RWPE1 (cell line): Measurements from ENCODE around the gene SHROOM3.
A peak's percentile ranks its signal among the peaks of the same experiment; 100 is the strongest.

ENCODE experiments used
- CTCF ChIA-PET: fragments of 350-600 bp; sonication (Branson Sonifier 250); formaldehyde crosslinking; extraction: SDS; loops from one replicate; lab custom pipeline; 2021; lab: Yijun Ruan, JAX
- POLR2A ChIA-PET: fragments of 400-600 bp; formaldehyde crosslinking; extraction: SDS; loops from one replicate; lab custom pipeline; 2020; ENCODE audit warnings: antibody characterized with exemption; ENCODE audit not compliant: low non-redundant PET; lab: Yijun Ruan, JAX
- DNase-seq: peaks from one replicate; pipeline ENCODE4 v3.0.0; 2012; ENCODE audit warnings: low spot score
- H3K27ac ChIP-seq: fragments of 450-650 bp; 2 replicates; pipeline ENCODE4 v1.5.1; 2017
- TF ChIP-seq, protein P1 (sequence below): fragments of 450-650 bp; conservative IDR thresholded peaks from 2 replicates; pipeline ENCODE4 v1.5.1; 2017; ENCODE audit warnings: low read depth, mild to moderate bottlenecking

SHROOM3 gene

DNA sequence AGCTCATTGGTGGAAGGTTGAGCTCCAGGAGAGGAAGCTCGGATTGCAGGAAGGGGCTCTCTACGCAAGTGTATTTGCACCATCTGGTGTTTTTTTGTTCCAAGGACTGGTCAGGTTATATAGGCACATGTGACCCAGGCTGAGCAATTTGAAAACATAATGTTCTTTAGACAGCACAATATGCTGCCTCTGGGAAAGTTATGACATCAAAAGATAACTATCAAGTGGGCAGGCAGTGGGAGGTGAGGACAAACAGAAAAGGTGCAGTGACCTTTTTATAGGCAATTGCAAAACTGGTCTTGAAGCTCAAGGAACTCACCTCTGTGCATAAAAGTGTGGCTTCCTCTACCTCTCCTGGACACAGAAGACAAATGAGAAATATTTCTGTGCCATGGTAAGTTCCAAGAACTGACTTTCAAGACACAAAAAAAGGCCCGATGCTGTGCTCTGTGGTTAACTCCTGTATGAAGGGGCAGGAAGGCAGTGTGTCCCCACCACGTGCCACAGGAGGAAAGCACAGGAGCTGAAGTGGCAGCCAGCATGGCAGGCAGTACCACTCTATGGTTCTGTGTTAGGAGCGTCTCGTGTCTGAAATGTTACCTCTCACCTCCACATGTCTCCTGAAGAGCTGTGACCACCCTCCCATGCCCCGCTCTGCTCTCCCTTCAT lies 128.6 kb downstream of the SHROOM3 start:
- ChIA-PET CTCF (no interaction called here), POLR2A (no interaction called here)
- DNase-seq, result no peak
- TF ChIP-seq, protein P1, sequence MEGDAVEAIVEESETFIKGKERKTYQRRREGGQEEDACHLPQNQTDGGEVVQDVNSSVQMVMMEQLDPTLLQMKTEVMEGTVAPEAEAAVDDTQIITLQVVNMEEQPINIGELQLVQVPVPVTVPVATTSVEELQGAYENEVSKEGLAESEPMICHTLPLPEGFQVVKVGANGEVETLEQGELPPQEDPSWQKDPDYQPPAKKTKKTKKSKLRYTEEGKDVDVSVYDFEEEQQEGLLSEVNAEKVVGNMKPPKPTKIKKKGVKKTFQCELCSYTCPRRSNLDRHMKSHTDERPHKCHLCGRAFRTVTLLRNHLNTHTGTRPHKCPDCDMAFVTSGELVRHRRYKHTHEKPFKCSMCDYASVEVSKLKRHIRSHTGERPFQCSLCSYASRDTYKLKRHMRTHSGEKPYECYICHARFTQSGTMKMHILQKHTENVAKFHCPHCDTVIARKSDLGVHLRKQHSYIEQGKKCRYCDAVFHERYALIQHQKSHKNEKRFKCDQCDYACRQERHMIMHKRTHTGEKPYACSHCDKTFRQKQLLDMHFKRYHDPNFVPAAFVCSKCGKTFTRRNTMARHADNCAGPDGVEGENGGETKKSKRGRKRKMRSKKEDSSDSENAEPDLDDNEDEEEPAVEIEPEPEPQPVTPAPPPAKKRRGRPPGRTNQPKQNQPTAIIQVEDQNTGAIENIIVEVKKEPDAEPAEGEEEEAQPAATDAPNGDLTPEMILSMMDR, result no peak
- no peak overlapping the region for H3K27ac ChIP-seq

DNA sequence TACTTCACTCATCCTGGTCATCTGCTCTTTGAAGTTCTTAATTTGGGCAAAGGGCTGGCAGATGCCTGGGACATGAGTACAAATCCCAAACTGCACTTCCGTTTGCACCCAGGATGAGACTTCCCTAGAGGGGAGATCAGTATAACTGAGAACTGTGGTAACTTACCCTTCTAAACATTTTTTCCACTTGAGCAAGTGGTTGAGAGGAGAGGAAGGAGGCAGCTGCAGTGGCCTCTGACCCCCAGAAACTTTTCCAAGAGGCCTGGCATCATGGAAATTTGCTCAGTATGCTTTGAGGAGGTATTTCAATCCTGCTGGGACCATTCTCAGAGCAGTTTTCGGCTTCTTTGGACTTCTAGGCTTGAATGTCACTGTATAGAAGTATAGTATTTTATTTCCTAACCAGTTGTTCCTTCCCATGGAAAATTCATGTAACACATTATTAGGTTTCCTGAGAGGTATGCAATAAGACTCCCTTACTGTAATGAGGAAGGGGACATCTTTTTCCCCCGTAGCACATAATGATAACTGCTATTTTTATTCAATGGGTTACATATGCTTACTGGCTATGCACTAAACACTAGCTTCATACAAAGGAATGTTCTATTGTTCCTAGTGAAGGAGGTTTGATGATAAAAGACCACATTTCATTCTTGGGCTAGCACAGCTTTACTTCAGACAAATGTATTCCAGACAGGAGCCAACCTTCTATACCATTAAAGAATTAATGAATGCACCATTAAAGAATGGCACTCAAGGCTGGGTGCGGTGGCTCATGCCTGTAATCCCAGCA lies 129.3 kb downstream of the SHROOM3 start:
- H3K27ac ChIP-seq, result no peak overlapping the region
- ChIA-PET POLR2A (no interaction called here), CTCF (interaction anchor here (0.6 kb wide), 1 partner anchor 465 kb away, joined by 3 read pairs; no protein-coding TSS in a partner anchor)
- TF ChIP-seq, protein P1, result no peak
- no peak for DNase-seq

DNA sequence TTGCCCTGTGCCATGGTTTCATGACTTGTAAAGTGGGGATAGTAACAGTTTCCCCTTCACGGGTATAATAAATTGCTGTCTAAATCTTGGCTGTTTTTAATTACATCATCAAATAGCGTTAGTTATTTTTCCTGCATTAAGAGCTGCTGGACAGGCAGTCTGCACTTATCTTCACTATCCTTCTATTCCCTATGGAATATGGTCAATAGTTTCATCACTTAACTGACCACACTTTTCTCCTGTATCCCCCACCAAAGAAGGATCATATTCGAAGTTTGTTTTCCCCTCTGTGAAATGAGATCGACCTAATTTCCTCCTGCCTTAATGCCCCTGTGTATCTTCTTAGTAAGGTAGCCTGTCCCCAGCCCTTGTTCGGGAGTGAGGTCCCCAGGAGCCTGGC lies 133.2 kb downstream of the SHROOM3 start:
- no peak for DNase-seq
- CTCF ChIA-PET, result no interaction called here
- TF ChIP-seq, protein P1, result no peak
- POLR2A ChIA-PET, result no interaction called here
- H3K27ac ChIP-seq, result no peak overlapping the region

DNA sequence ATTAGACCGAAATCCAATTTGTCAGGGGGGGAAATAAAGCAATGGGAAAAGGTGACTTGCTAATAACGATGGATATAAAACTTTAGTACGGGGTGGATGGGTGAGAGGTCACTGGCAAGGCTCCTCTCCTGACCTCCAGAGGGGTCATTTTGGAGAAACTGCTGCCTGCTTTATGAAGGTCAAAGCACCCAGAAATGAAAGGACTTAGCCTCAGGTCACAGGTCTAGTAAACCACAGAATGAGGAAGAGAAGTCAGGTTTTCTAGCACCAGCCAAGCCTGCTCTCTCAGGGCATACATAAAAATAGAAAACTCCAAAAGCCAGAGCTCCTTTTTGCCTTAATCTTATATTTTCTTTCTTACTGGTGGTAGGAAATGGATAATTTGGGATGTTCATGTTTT lies 134.2 kb downstream of the SHROOM3 start:
- TF ChIP-seq, protein P1, result no peak
- ChIA-PET CTCF (interaction anchor here (0.5 kb wide), 1 partner anchor 49 kb away, joined by 3 read pairs; no protein-coding TSS in a partner anchor), POLR2A (no interaction called here)
- H3K27ac ChIP-seq, result no peak overlapping the region
- no peak for DNase-seq

DNA sequence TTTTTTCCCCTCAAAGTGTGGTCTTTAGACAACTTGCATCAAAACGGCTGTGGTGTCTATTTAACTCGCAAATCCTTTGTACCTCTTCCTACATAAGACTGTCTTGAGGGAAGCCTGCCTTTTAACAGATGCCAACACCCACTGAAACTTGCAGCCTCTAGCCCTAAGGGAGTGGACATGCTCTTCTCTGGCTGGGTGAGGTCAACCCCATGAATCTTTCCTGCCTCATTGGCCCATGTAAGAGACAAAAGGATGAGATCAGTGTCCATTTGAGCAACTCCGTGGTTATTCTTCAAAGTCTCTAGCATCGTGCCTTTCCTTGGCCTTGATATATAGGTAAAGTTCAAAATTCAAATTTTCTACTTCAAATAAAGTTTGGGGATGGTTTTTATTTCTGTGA lies 134.7 kb downstream of the SHROOM3 start:
- CTCF ChIA-PET, result no interaction called here
- H3K27ac ChIP-seq, result no peak overlapping the region
- no peak for DNase-seq
- POLR2A ChIA-PET, result no interaction called here
- TF ChIP-seq, protein P1, result no peak

DNA sequence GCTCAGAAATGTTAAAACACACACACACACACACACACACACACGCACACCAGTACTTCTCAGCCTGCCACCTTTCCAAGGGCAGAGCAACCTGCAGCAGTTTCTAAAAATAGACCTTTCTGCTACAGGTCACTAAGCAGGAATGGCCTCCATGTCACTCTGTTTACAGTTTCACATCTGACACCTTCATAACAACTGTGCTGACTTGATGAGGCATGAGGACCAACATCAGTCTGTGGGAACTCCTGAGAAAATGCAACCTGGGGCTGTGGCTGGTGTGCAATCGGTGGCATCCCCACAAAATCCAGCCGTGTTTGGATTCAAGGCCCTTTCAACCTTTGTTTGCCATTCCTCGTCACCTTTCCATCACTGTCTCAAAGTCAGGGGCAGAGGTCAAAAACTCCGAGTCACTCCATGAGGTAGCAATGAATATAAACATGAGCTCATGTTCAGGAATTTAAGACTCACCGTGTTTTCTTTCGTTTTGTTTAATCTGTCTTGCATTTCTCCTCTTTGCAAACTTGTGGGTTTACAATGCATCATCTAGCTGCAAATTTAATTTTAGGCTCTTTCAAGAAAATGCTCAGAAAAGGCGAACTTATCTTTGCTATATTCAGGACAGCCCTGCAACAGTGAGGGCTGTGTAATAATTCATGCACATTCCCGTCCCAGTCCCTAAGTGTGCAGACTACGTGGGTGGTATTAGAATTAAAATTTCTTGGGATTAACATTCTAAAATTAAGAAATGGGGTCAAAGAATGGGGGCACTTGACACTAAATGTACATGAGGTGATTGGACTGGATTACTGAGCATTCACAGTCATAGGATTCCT lies 135.3 kb downstream of the SHROOM3 start:
- ChIA-PET CTCF (no interaction called here), POLR2A (no interaction called here)

More for the DNA sequence above, 135.3 kb downstream of the SHROOM3 start:
- TF ChIP-seq, protein P1, result no peak
- DNase-seq, result peak; percentile 19
- no peak overlapping the region for H3K27ac ChIP-seq
